Activated CD4-positive, alpha-beta T cell treated with anti-CD3 and anti-CD28 coated beads, Interleukin-2, amount 50 U/mL, for 24 hours (primary cell): ENCODE results near the gene EML1.

Source experiments
- DNase-seq, 2 donors: peaks; one replicate each; pipeline ENCODE4 v3.0.0-alpha.2; 2020; ENCODE audit warnings: low read depth in 1 of 2, low spot score in 1 of 2

EML1 gene

DNA sequence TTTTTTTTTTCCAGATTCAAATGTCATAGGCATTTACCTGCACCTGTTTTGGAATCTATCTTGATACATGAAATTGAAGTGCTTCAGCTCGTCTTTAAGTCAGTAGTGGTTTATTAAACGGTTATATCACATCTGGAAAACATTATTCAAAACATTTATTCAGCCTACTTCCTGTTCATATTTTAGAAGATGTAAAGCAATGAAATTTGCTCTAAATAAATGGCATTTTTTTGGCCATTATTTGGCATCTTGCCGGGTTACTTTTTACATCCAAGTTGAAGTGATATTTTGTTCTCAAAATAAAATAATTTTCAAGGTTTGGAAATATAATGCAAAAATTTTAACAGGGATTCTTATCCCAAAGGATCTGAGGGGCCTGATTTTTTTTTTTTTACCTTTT is 103.1 kb downstream of the EML1 start:
- DNase-seq = no peak

- DNase-seq = no peak
These were observed 106.5 kb downstream of the EML1 start for GRCh38 chr14:99899578-99900178.

DNA sequence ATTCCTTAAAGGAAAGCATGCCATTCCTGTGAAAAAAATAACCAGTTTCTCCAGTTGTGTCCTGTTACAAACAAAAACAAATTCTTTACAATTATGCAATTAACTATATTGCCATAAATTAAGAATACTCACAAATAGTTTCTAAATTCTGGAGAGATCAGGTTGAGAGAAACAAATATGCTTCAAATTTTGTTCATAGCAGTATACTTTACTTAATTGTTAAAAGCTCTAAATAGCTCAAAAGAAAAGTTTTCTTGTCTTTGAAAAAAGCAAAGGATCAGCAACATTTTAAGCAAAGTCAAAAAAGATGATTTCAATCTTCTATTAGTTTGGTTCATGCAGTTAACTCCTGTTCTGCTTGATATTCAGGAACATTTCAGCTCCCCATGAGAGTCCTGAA is 109.7 kb downstream of the EML1 start:
- no peak for DNase-seq

GRCh38 chr14:99904506-99904905 is 111.3 kb downstream of the EML1 start:
- no peak for DNase-seq

GRCh38 chr14:99905121-99905520 is 111.9 kb downstream of the EML1 start:
- DNase-seq = no peak

- no peak for DNase-seq
These were observed 114.8 kb downstream of the EML1 start for GRCh38 chr14:99907761-99908652.

DNA sequence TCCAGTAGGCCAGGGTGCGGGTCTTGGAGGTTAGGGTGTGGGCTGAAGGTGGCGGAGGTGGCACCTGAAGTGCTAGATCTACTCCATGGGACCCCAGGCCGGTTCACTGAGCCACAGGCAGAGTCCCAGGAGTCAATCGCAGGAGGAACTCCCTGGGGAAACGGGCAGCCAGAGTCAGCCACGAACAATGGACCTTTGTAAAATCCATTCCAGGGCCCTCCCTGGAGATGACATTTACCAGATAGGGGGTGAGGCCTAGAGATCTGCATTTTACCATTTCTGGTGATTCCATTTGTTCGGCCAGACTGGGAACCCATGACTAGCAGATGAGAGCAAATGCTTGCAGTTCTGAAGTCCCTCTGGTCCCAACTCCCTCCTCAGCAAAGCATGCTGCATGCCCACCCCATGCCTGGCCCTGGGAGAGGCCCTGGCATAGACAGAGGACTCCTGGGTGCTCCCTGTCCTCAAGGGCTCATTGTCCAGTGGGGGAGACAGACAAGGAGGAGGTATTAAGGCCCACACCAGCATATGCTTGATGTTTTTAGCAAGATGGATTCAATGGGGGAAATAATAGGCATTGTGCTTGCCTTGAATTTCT is 115.5 kb downstream of the EML1 start:
- DNase-seq = no peak

- no peak for DNase-seq
These were observed 116.4 kb downstream of the EML1 start for GRCh38 chr14:99909513-99910064.

DNA sequence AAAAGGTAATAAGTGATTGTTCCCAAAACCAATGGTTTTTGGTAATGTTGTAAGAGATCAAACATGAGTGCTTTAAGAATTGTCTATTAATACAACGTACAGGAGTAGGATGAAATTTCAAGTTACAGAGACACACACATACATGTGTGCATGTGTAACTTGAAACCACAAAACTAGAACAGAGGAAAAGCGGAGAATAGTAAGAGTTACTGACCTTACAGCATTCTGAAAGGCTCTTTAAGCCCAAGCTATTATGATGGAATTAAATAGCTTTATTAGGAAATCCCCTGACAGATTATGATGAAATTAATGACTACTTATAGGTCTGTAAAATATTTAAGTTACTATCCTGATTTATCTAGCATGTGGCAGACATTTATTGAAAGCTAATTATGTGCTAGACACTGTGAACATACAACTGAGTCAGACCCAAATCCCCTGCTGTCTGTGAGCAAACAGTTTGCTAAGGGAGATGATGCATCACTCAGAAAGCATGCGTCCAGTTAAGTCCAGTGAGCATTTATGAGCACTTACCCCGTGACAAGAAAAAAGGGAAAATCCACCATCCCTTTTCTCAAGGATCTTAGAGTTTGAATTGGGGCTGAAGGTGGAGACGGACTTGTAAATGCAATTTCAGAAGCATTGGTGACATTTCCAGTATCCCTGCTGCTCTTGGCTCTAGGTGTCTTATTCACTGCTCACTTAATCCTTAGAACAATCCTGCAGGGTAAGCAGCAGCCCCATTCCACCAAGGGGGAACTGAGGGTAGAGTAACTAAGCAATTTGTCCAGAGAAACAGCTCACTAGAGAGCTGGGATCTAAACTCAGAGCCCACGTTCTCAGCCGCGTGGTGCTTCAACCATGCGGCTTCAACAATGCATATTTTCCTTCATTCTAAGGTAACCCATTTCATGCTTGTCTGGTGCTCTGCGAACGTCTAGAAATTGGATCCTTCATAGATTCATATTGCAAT is 117.4 kb downstream of the EML1 start:
- no peak for DNase-seq

- DNase-seq = no peak
These were observed 122.3 kb downstream of the EML1 start for GRCh38 chr14:99915305-99916090.

DNA sequence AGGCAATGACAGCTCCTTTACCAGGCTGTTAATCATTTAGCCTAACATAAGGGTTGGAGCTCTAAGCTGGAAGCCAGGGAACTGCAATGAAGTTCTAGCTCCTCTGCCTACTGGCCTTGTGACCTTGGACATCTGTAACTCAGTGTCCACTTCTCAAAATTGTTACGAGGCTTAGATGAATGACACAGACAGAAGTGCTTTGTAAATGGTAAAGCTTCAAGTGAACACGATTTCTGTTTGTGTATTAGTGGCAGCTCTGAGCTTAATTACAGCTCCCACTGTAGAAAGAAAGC is 122.8 kb downstream of the EML1 start:
- no peak for DNase-seq

DNA sequence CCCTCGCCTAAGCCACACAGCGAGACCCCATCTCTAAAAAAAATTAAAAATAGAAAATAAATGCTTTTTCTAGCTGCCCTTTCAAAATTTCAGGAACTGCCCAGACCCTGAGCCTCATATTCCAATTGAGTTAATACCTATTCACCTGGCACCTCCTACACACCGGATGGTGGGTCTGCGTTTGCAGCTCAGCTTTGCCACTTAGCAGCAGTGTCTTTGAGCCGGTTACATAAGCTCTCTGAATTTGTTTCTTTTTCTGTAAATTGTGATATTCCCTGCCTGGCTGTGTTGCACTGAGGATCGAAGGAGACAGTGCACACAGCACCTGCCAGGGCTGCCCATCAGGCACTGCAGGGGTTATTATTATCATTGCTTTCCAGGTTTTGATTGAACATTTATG is 125.6 kb downstream of the EML1 start:
- no peak for DNase-seq

DNA sequence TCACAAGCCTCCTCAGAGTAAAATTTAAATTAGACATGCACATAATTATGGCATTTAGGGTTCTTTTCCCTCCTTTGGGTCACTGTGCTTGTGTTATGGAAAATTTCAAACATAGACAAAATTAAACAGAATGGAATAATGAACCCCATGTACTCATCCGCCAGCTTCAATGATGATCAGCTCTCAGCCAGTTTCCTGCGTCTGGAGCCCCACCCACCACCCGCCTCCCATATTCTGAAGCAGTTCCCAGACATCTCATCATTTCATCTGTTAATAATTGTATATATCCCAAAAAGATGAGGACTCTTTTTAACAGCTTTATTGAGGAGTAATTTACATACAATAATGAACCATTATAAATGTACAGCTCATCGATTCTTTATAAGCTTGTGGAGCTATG is 128.2 kb downstream of the EML1 start:
- no peak for DNase-seq

- DNase-seq = no peak
These were observed 131.2 kb downstream of the EML1 start for GRCh38 chr14:99924379-99924778.

DNA sequence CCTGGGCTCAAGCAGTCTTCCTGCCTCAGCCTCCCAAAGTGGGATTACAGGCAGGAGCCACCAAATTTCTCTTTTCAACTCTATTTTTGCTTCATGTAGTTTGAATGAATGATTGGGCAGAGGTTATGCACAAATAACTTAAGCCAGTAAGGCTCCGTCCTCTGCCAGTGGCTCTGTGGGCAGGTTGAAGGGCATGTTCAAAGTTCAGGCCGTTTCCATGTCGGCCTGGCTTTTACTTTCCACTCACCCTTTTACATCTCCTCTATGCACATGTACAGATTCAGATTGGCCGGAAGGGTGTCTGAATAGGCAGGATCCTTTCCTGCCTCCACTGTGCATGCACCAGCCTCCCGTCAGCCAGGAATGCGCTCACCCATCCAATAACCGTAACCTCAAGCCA is 132.3 kb downstream of the EML1 start:
- DNase-seq = no peak

DNA sequence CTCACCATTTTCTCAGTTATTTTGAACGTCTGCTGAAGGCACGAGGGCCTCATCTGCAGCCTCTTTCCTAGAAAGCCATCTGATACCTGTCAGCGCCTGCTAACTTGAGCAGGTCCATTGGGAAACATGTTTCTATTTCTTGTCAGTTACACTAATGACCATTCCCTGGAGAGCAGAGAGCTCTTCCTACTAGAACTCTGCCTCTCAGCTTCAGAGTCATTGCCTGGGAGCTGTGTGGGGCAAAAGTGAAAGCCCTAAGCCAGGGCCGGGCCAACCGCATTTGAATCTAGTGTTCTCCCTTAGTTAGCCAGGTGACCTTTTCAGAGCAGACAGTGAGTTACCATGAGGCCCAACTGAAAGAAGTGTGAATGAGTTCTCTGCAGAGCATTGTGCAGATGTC is 135.8 kb downstream of the EML1 start:
- DNase-seq = no peak

DNA sequence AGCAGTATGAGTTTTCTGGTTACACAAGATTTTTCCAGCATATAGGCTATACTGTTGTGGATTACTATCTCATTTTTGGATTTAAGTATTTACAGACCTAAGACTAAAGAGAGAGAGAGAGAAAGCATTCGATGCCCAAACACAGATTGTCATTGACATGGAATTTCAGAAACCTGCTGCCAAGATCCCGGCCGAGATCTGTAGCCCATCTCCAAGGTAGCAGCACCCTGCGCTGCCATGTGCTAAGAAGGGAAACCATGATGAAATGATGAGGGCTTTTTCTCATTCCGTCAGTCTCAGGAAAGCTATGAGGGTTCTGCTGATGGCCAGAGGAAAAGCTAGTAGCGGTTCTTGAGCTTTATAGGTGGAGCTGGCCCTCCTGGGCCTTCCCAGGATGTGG is 136.4 kb downstream of the EML1 start:
- no peak for DNase-seq

DNA sequence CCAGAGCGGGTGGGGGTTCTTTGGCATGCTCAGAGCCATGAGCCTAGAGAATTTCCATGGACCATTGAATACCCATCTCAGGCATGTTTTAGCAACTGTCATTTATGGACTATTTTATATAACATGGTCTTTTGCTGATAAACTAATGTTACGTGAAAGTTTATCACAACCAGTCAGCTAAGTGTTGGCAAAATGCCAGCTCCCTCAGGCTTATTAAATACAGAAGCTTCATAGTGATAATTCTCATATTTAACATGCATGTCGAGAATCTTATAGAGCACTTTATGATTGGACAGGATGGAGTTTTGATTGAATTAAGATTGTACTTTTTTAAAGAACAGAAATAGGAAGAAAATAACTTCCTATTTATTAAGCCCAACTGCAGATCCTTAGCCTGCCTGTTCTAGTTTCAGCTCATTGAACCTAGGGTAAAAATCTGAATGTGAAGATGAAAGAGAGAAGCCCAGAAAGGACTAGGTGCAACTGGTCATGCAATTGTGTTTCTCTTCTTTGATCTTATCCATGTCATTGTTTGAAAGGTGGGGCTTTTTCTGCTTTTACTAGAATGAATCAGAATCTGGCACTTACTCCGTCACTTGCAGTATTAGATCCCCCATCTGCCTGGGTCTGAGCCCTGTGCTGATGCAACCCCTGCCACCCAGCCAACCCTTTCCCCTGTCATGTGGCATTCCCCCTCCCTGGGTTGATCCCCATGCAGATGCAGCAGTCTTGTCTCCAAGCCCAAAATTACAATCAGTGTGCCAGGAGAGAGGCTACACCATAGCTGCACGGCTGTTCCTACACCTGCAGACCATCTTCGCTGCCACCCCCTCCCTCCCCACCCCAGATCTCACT is 137.4 kb downstream of the EML1 start:
- no peak for DNase-seq

DNA sequence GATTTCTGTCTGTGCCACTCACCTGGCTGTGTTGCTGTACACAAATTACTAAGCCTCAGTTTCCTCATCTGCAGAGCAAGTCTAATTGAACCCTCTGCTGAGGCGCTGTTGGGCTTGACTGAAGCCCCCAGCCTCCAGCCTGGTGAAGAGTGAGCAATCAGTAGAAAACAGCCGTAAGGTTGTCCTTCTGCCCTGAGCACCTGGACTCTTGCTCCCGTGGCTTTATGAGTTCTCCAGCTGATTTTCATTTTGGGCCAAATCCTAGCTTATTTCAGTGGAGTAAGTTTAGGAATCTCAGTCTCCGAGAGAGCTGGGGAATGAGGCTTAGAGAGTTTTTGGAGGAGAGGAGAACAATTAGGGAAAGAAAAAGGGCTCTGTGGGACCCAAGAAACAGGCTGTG is 138.1 kb downstream of the EML1 start:
- no peak for DNase-seq
